Skin of body (tissue), 2 donors: ENCODE data around the gene RNF144A. TPM values are rescaled to one million over a fixed set of nuclear protein-coding genes. Genes with fewer than 3 reads are reported as not detected.

Experiments
- DNase-seq: peaks from one replicate; lab custom pipeline; 2025; lab: John Stamatoyannopoulos, UW
- total RNA-seq: library from RNA; depleted of rRNA; stranded (reverse); fragments of >200 nt; gene quantifications from one replicate; pipeline ENCODE4 v1.2.3, GENCODE V29; 2014

RNF144A gene
- total RNA-seq, 1 donor from 2014 or later = 15.3 TPM

GRCh38 chr2:7041421-7041820 is 124.2 kb downstream of the RNF144A start:
- no peak for DNase-seq

GRCh38 chr2:7043690-7044089 is 126.5 kb downstream of the RNF144A start:
- no peak for DNase-seq

- peak; percentile 27 for DNase-seq
Measured at GRCh38 chr2:7044253-7045250, 127.3 kb downstream of the RNF144A start.

- DNase-seq = no peak
Measured at GRCh38 chr2:7045601-7046590, 128.7 kb downstream of the RNF144A start.

GRCh38 chr2:7047661-7048060 is 130.4 kb downstream of the RNF144A start:
- no peak for DNase-seq

- DNase-seq = no peak
Measured at GRCh38 chr2:7048762-7049294, 131.6 kb downstream of the RNF144A start.

GRCh38 chr2:7052404-7052803 is 135.2 kb downstream of the RNF144A start:
- DNase-seq = no peak

- peak; percentile 29 for DNase-seq
Measured at GRCh38 chr2:7053650-7054265, 136.5 kb downstream of the RNF144A start.

GRCh38 chr2:7057865-7058400 is 140.7 kb downstream of the RNF144A start:
- no peak for DNase-seq

- no peak for DNase-seq
Measured at GRCh38 chr2:7060156-7060555, 142.9 kb downstream of the RNF144A start.

GRCh38 chr2:7060631-7061449 is 143.6 kb downstream of the RNF144A start:
- peak; percentile 86 for DNase-seq

- DNase-seq = peak; percentile 86
Measured at GRCh38 chr2:7061450-7061789, 144.2 kb downstream of the RNF144A start.

- no peak for DNase-seq
Measured at GRCh38 chr2:7061921-7062320, 144.7 kb downstream of the RNF144A start.

- DNase-seq = no peak
Measured at GRCh38 chr2:7063789-7064188, 146.6 kb downstream of the RNF144A start.

GRCh38 chr2:7068457-7068856 is 151.2 kb downstream of the RNF144A start:
- DNase-seq = no peak

GRCh38 chr2:7070483-7070882 is 153.3 kb downstream of the RNF144A start:
- no peak for DNase-seq

- DNase-seq = no peak
Measured at GRCh38 chr2:7071154-7071553, 153.9 kb downstream of the RNF144A start.

- no peak for DNase-seq
Measured at GRCh38 chr2:7071916-7072556, 154.8 kb downstream of the RNF144A start.

GRCh38 chr2:7073901-7074300 is 156.7 kb downstream of the RNF144A start:
- DNase-seq = peak; percentile 52

GRCh38 chr2:7075834-7076233 is 158.6 kb downstream of the RNF144A start:
- DNase-seq = peak; percentile 44
